Osteocyte (in vitro differentiated cells): ENCODE data around the gene CHRND. TPM values are rescaled to one million over a fixed set of nuclear protein-coding genes. Genes with fewer than 3 reads are reported as not detected.

Source experiments
- DNase-seq: peaks from one replicate; pipeline ENCODE4 v3.0.0; 2021; ENCODE audit warnings: mixed read lengths; ENCODE audit not compliant: unreplicated experiment; ENCODE audit errors: extremely low spot score
- H3K27ac Mint-ChIP-seq: one replicate; pipeline ENCODE4 v1.8.0; 2021; ENCODE audit warnings: mild to moderate bottlenecking, mixed read lengths; ENCODE audit not compliant: unreplicated experiment
- H3K27me3 Mint-ChIP-seq: one replicate; pipeline ENCODE4 v1.8.0; 2021; ENCODE audit warnings: mixed read lengths; ENCODE audit not compliant: unreplicated experiment
- H3K36me3 Mint-ChIP-seq: one replicate; pipeline ENCODE4 v1.8.0; 2021; ENCODE audit warnings: mixed read lengths; ENCODE audit not compliant: unreplicated experiment
- H3K4me1 Mint-ChIP-seq: one replicate; pipeline ENCODE4 v1.8.0; 2021; ENCODE audit warnings: mixed read lengths; ENCODE audit not compliant: unreplicated experiment
- H3K4me3 Mint-ChIP-seq: one replicate; pipeline ENCODE4 v1.8.0; 2021; ENCODE audit warnings: mild to moderate bottlenecking, moderate library complexity, mixed read lengths; ENCODE audit not compliant: unreplicated experiment
- H3K9me3 Mint-ChIP-seq: one replicate; pipeline ENCODE4 v1.8.0; 2021; ENCODE audit warnings: mixed read lengths; ENCODE audit not compliant: unreplicated experiment
- total RNA-seq: library from RNA; stranded (reverse); gene quantifications from 2 replicates; pipeline ENCODE4 v1.2.1, GENCODE V29; 2021
- TF ChIP-seq, protein P1 (sequence below): fragments of 200-600 bp; sonication (generic); IDR thresholded peaks from 2 replicates; pipeline ENCODE4 v1.5.0; 2021; ENCODE audit warnings: antibody characterized with exemption, mild to moderate bottlenecking, moderate library complexity

The CHRND gene
- total RNA-seq, 1 donor from 2014 or later = not detected

DNA sequence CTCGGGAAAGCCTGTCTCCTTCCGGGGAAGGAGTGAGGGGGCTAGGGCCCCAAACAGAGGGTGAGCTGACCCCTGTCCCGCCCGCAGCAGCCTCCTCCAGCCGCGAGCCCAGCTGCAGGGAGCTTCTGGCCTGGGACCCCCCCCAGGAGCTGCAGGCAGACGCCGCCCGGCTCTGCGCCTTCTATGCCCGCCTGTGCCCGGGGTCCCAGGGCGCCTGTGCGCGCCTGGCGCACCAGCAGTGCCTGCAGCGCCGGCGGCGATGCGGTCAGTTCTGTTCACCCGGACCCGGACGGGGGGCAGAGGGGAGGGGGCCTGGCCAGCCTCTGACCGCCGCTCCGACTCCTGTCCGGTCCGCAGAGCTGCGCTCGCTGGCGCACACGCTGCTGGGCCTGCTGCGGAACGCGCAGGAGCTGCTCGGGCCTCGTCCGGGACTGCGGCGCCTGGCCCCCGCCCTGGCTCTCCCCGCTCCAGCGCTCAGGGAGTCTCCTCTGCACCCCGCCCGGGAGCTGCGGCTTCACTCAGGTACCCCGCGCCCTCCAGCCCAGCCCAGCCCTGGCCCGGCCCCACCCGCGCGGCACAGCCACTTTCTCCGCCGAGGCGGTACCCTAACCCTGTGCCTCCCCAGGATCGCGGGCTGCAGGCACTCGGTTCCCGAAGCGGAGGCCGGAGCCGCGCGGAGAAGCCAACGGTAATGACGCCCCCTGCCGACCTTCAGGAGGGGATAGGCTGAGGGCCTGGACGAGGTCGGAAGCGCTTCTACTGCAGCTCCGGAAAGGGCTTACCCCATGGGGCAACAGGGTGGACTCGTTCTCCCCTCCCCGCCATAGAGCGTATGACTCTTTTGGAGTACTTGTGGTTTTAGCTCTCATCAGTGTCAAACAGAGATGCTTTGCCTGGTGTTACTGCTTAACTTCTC is 2.0 kb upstream of the CHRND start:
- H3K27me3 Mint-ChIP-seq = peaks cover 37% of the 10 kb centered on the region
- H3K27ac Mint-ChIP-seq = no peak overlapping the region
- H3K36me3 Mint-ChIP-seq = no peaks in the 10 kb centered on the region
- no peaks in the 10 kb centered on the region for H3K9me3 Mint-ChIP-seq
- DNase-seq = no peak
- peaks cover 6% of the 10 kb centered on the region for H3K4me1 Mint-ChIP-seq
- TF ChIP-seq, protein P1, sequence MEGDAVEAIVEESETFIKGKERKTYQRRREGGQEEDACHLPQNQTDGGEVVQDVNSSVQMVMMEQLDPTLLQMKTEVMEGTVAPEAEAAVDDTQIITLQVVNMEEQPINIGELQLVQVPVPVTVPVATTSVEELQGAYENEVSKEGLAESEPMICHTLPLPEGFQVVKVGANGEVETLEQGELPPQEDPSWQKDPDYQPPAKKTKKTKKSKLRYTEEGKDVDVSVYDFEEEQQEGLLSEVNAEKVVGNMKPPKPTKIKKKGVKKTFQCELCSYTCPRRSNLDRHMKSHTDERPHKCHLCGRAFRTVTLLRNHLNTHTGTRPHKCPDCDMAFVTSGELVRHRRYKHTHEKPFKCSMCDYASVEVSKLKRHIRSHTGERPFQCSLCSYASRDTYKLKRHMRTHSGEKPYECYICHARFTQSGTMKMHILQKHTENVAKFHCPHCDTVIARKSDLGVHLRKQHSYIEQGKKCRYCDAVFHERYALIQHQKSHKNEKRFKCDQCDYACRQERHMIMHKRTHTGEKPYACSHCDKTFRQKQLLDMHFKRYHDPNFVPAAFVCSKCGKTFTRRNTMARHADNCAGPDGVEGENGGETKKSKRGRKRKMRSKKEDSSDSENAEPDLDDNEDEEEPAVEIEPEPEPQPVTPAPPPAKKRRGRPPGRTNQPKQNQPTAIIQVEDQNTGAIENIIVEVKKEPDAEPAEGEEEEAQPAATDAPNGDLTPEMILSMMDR = peak; percentile 49
- H3K4me3 Mint-ChIP-seq = peak overlapping the region; percentile 45

DNA sequence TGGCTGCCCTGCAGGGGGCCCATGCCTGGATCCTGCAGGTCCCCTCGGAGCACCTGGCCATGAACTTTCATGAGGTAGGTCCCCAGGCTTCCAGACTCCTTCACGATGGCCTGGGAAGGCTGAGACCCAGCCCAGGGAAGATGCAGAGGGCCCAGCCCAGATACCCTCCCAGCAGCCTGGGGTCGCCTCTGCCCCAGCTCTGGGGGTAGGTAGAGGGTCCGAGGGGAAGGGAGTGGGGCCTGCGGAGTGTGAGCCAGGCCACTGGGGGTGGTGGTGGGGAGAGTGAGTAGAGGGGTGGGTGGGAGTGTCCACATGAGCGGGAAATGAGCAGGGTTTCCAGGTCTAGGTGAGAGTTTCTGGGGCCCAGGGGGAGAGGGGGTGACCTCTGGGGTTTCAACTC is 1.2 kb upstream of the CHRND start:
- Mint-ChIP-seq H3K4me3 (no peak overlapping the region), H3K36me3 (no peaks in the 10 kb centered on the region), H3K4me1 (peaks cover 6% of the 10 kb centered on the region), H3K27ac (no peak overlapping the region), H3K9me3 (no peaks in the 10 kb centered on the region), H3K27me3 (peaks cover 33% of the 10 kb centered on the region)
- TF ChIP-seq, protein P1 = no peak
- DNase-seq = no peak

DNA sequence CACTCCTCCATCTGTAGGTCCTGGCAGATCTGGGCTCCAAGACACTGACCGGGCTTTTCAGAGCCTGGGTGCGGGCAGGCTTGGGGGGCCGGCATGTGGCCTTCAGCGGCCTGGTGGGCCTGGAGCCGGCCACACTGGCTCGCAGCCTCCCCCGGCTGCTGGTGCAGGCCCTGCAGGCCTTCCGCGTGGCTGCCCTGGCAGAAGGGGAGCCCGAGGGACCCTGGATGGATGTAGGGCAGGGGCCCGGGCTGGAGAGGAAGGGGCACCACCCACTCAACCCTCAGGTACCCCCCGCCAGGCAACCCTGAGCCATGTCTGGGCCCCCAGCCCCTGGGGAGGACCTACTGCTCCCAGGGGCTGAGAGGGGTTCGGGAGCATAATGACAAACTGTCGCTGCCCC is 761 bp upstream of the CHRND start:
- H3K9me3 Mint-ChIP-seq = no peaks in the 10 kb centered on the region
- H3K36me3 Mint-ChIP-seq = no peaks in the 10 kb centered on the region
- no peak overlapping the region for H3K4me3 Mint-ChIP-seq
- peaks cover 31% of the 10 kb centered on the region for H3K27me3 Mint-ChIP-seq
- no peak for DNase-seq
- TF ChIP-seq, protein P1 = no peak
- H3K27ac Mint-ChIP-seq = no peak overlapping the region
- peaks cover 6% of the 10 kb centered on the region for H3K4me1 Mint-ChIP-seq

DNA sequence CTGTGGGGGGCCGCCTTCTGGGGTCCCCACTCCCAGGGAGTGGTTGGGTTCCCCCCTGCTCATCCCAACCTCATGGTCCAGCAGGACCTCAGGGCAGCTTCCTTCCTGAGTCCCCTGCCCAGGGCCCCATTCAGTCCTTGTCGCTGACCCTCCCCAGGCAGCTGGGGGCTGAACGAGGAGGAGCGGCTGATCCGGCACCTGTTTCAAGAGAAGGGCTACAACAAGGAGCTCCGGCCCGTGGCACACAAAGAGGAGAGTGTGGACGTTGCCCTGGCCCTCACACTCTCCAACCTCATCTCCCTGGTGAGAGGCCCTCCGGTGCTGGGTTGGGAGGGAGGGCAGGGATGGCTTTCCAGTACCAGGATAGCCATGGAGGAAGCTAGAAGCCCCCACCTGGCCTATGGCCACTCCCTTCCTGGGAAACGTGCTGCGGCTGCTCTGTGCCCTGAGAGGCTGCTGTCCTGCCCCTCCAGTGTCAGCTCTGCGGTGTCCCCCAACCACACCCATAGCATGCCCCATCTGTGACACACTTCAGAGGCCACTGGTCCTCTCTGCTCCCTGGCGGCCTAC is 497 bp downstream of the CHRND start:
- peaks cover 6% of the 10 kb centered on the region for H3K4me1 Mint-ChIP-seq
- DNase-seq = no peak
- H3K27ac Mint-ChIP-seq = no peak overlapping the region
- no peaks in the 10 kb centered on the region for H3K36me3 Mint-ChIP-seq
- H3K9me3 Mint-ChIP-seq = no peaks in the 10 kb centered on the region
- H3K4me3 Mint-ChIP-seq = no peak overlapping the region
- peaks cover 20% of the 10 kb centered on the region for H3K27me3 Mint-ChIP-seq
- TF ChIP-seq, protein P1 = no peak

DNA sequence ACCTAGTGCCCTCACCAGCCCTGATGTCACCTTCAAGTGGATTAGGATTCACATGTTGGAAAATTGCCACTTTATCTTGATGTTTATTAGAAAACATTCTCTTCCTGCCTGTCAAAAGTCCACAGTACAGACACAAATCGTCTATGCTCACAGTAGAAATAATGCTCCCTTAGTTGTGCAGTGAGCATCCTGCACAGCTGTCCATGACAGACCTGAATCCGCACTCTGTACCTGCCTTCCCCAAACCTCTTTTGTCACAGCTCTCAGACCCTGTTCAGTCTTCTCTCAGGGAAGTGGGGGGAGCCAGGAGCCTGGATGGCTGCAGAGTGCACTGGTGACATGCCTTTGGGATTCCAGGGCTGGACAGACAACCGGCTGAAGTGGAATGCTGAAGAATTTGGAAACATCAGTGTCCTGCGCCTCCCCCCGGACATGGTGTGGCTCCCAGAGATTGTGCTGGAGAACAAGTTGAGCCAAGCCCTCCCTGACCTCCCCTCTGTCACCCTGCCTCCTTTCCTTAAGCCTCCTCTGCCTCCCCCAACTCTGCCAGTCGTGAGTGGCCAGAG is 2.0 kb downstream of the CHRND start:
- Mint-ChIP-seq H3K27me3 (peaks cover 18% of the 10 kb centered on the region), H3K27ac (no peak overlapping the region), H3K9me3 (no peaks in the 10 kb centered on the region), H3K36me3 (no peaks in the 10 kb centered on the region), H3K4me3 (no peak overlapping the region), H3K4me1 (peaks cover 6% of the 10 kb centered on the region)
- TF ChIP-seq, protein P1 = no peak
- no peak for DNase-seq
